Esophagus muscularis mucosa (tissue), 4 donors: ENCODE measurements around the gene CCDC183. TPM values are rescaled to one million over a fixed set of nuclear protein-coding genes. Genes with fewer than 3 reads are reported as not detected.

Experiments used
- DNase-seq: peaks from one replicate; pipeline ENCODE4 v3.0.0-alpha.2; 2017; ENCODE audit errors: extremely low spot score
- H3K27ac ChIP-seq, 4 donors: fragments of 200-600 bp; sonication (generic); replicated peaks in 1 of 4; 1 replicate in 3 of 4; 2 replicates in 1 of 4; pipeline ENCODE4 v1.5.1; 2016 to 2019; ENCODE audit warnings: mild to moderate bottlenecking in 1 of 4
- H3K27me3 ChIP-seq, 4 donors: fragments of 200-600 bp; sonication (generic); one replicate each; pipeline versions ENCODE4 v1.5.1 to v1.6.0; 2016 to 2019
- H3K36me3 ChIP-seq, 4 donors: fragments of 200-600 bp; sonication (generic); one replicate each; pipeline ENCODE4 v1.5.1; 2016 to 2019
- H3K4me1 ChIP-seq, 4 donors: fragments of 200-600 bp; sonication (generic); one replicate each; pipeline ENCODE4 v1.5.1; 2016 to 2019
- H3K4me3 ChIP-seq, 4 donors: fragments of 200-600 bp; sonication (generic); 1 replicate in 2 of 4; 2 replicates in 2 of 4; pipeline ENCODE4 v1.5.1; 2016 to 2019; ENCODE audit warnings: mild to moderate bottlenecking in 4 of 4, moderate library complexity in 1 of 4
- H3K9me3 ChIP-seq, 4 donors: fragments of 200-600 bp; sonication (generic); 1 replicate in 3 of 4; 2 replicates in 1 of 4; pipeline ENCODE4 v1.5.1; 2016 to 2019
- CTCF ChIP-seq, 3 experiments: fragments of 200-600 bp in 2 of 3; fragments of 450-650 bp in 1 of 3; sonication (generic) in 2 of 3; IDR thresholded peaks; one replicate each; pipeline ENCODE4 v1.5.1; 2017 to 2019; ENCODE audit warnings: antibody characterized with exemption in 3 of 3, mild to moderate bottlenecking in 2 of 3, moderate library complexity in 1 of 3
- EP300 ChIP-seq: sonication (generic); formaldehyde crosslinking; IDR thresholded peaks from one replicate; pipeline ENCODE4 v1.6.1; 2017; ENCODE audit warnings: antibody characterized with exemption
- POLR2A ChIP-seq: fragments of 450-650 bp; IDR thresholded peaks from one replicate; pipeline ENCODE4 v1.6.1; 2017; ENCODE audit warnings: antibody characterized with exemption, moderate library complexity, mild to moderate bottlenecking, low read depth
- POLR2AphosphoS5 ChIP-seq, 2 donors: sonication (generic); formaldehyde crosslinking; IDR thresholded peaks; one replicate each; pipeline ENCODE4 v1.6.1; 2017; ENCODE audit warnings: antibody characterized with exemption in 2 of 2
- WGBS: methylation state at CpG from one replicate; pipeline ENCODE4 v1.1.5; 2018; 5-methylcytosine and 5-hydroxymethylcytosine counted together
- intact Hi-C: fragments of 100-400 bp; cut with DNase I; formaldehyde crosslinking; loops from one replicate; pipeline ENCODE4 v1.15.1; 2023
- total RNA-seq, 4 donors: library from RNA; depleted of rRNA; stranded (reverse); fragments of >200 nt; gene quantifications; one replicate each; pipeline versions ENCODE4 v1.1.0 to v1.2.1, GENCODE V29; 2016

The CCDC183 gene
- total RNA-seq, 4 donors from 2014 or later: 0.33 to 2.5 (median 1.4) TPM

- intact Hi-C loops: no loop called here
- Histone ChIP-seq H3K4me3 (no peak overlapping the region), H3K9me3 (no peaks in the 10 kb centered on the region), H3K27me3 (no peaks in the 10 kb centered on the region), H3K27ac (no peak overlapping the region), H3K36me3 (peaks cover 27 to 58% (median 52%) of the 10 kb centered on the region in 4 donors), H3K4me1 (peaks cover 10 to 20% (median 18%) of the 10 kb centered on the region in 4 donors)
- DNase-seq: no peak
- no peak for TF ChIP-seq POLR2AphosphoS5 (IDR thresholded peaks at IDR 0.05)
- 87% methylated on average over 21 of the region's 30 CpGs for WGBS
These were observed 27.3 kb downstream of the CCDC183 start for GRCh38 chr9:136823136-136824046.

- no peaks in the 10 kb centered on the region for H3K27me3 ChIP-seq
- intact Hi-C loops: no loop called here
- H3K36me3 ChIP-seq: peaks cover 40 to 66% (median 64%) of the 10 kb centered on the region in 4 donors
- no peak for DNase-seq
- no peak overlapping the region for H3K27ac ChIP-seq
- 91% methylated on average over 10 of the region's 21 CpGs for WGBS
- H3K9me3 ChIP-seq: no peaks in the 10 kb centered on the region
- H3K4me1 ChIP-seq: peaks cover 10 to 20% (median 18%) of the 10 kb centered on the region in 4 donors
- TF ChIP-seq POLR2A (no peak), EP300 (no peak), POLR2AphosphoS5 (IDR thresholded peaks at IDR 0.05) (no peak), CTCF (IDR thresholded peaks at IDR 0.05) (no peak)
- no peak overlapping the region for H3K4me3 ChIP-seq
These were observed 28.5 kb downstream of the CCDC183 start for GRCh38 chr9:136824496-136825225.

- H3K9me3 ChIP-seq: no peaks in the 10 kb centered on the region
- TF ChIP-seq POLR2A (no peak), EP300 (no peak), CTCF (IDR thresholded peaks at IDR 0.05) (no peak), POLR2AphosphoS5 (IDR thresholded peaks at IDR 0.05) (no peak)
- no peak overlapping the region for H3K4me3 ChIP-seq
- intact Hi-C loops: no loop called here
- H3K27me3 ChIP-seq: no peaks in the 10 kb centered on the region
- DNase-seq: no peak
- 87% methylated on average over 31 of the region's 44 CpGs for WGBS
- H3K27ac ChIP-seq: no peak overlapping the region
- H3K36me3 ChIP-seq: peaks cover 49 to 75% (median 73%) of the 10 kb centered on the region in 4 donors
- peaks cover 10 to 18% (median 17%) of the 10 kb centered on the region in 4 donors for H3K4me1 ChIP-seq
These were observed 29.4 kb downstream of the CCDC183 start for GRCh38 chr9:136825295-136826187.

- Histone ChIP-seq H3K4me1 (peaks cover 5 to 12% (median 11%) of the 10 kb centered on the region in 4 donors), H3K4me3 (no peak overlapping the region), H3K27ac (no peak overlapping the region), H3K36me3 (peaks cover 52 to 81% (median 79%) of the 10 kb centered on the region in 4 donors), H3K27me3 (no peaks in the 10 kb centered on the region), H3K9me3 (no peaks in the 10 kb centered on the region)
- intact Hi-C loops: no loop called here
- no peak for TF ChIP-seq POLR2A
- no peak for TF ChIP-seq CTCF (IDR thresholded peaks at IDR 0.05)
- no peak for TF ChIP-seq EP300
- no peak for TF ChIP-seq POLR2AphosphoS5 (IDR thresholded peaks at IDR 0.05)
- WGBS: 90% methylated on average over 11 of the region's 17 CpGs
- no peak for DNase-seq
These were observed 30.0 kb downstream of the CCDC183 start for GRCh38 chr9:136826188-136826541.
